Esophagus (tissue), 2 donors: ENCODE data around the gene EEF1AKMT4. TPM values are rescaled to one million over a fixed set of nuclear protein-coding genes. Genes with fewer than 3 reads are reported as not detected.
A peak's percentile ranks its signal among the peaks of the same experiment; 100 is the strongest.
"Not testable (repeated sequence)": the region's sequence is repeated elsewhere in the genome, so short reads cannot be mapped to it uniquely, and the experiment has no call there.

ENCODE experiments used
- H3K27ac ChIP-seq, 2 donors: one replicate each; pipeline ENCODE4 v1.5.1; 2013; ENCODE audit warnings: low read depth in 2 of 2, mild to moderate bottlenecking in 2 of 2, inconsistent platforms in 1 of 2, low read length in 1 of 2, moderate library complexity in 1 of 2
- H3K27me3 ChIP-seq, 2 donors: one replicate each; pipeline ENCODE4 v1.6.1; 2013; ENCODE audit warnings: low read length in 2 of 2, control low read depth in 1 of 2, mild to moderate bottlenecking in 1 of 2; ENCODE audit not compliant: insufficient read depth in 2 of 2, control insufficient read depth in 1 of 2
- H3K36me3 ChIP-seq, 2 donors: one replicate each; pipeline ENCODE4 v1.6.1; 2013; ENCODE audit warnings: low read length in 1 of 2; ENCODE audit not compliant: control insufficient read depth in 2 of 2, insufficient read depth in 2 of 2
- H3K4me1 ChIP-seq, 2 donors: one replicate each; pipeline ENCODE4 v1.6.1; 2013; ENCODE audit warnings: low read length in 1 of 2; ENCODE audit not compliant: control insufficient read depth in 2 of 2, insufficient read depth in 2 of 2
- H3K4me3 ChIP-seq, 2 donors: one replicate each; pipeline ENCODE4 v1.5.1; 2013; ENCODE audit warnings: low read length in 2 of 2, mild to moderate bottlenecking in 2 of 2, low read depth in 1 of 2, moderate library complexity in 1 of 2
- H3K9me3 ChIP-seq, 2 donors: one replicate each; pipeline ENCODE4 v1.6.1; 2013; ENCODE audit warnings: mild to moderate bottlenecking in 2 of 2, low read depth in 1 of 2, low read length in 1 of 2, moderate library complexity in 1 of 2; ENCODE audit not compliant: control insufficient read depth in 2 of 2, insufficient read depth in 1 of 2
- WGBS, 2 donors: extraction: QIAGEN DNeasy Blood & Tissue Kit; methylation state at CpG; one replicate each; pipeline ENCODE4 v1.1.7; 2013; 5-methylcytosine and 5-hydroxymethylcytosine counted together
- polyA plus RNA-seq, 2 donors: library from polyadenylated mRNA; stranded (reverse); fragments of 200-250 nt; gene quantifications; one replicate each; pipeline ENCODE4 v1.2.3, GENCODE V29; 2013
- donor health status: healthy with polysubstance abuse.
- donor health status: Bipolar disorder and iron deficiency.

EEF1AKMT4 gene
- polyA plus RNA-seq, 2 donors: 3.5 to 8.6 TPM

- H3K27ac ChIP-seq: no peak overlapping the region
- H3K27me3 ChIP-seq: peaks cover 0 to 13% of the 10 kb centered on the region in 2 donors
- no peak overlapping the region for H3K4me3 ChIP-seq
- no peaks in the 10 kb centered on the region for H3K36me3 ChIP-seq
- peaks cover 17 to 21% of the 10 kb centered on the region in 2 donors for H3K4me1 ChIP-seq
- 91% methylated on average over 5 of the region's 5 CpGs for WGBS, 2 donors
- H3K9me3 ChIP-seq: no peaks in the 10 kb centered on the region
These were observed 9.5 kb downstream of the EEF1AKMT4 start for GRCh38 chr3:184258926-184259325.

GRCh38 chr3:184259396-184259877 lies 10.0 kb downstream of the EEF1AKMT4 start:
- Histone ChIP-seq H3K4me3 (peak overlapping the region in 1 of 2 donors; percentile 30), H3K9me3 (no peaks in the 10 kb centered on the region), H3K36me3 (no peaks in the 10 kb centered on the region), H3K27ac (no peak overlapping the region), H3K4me1 (peaks cover 17 to 21% of the 10 kb centered on the region in 2 donors), H3K27me3 (peaks cover 0 to 13% of the 10 kb centered on the region in 2 donors)
- WGBS, 2 donors: 22 to 24% methylated on average over 14 to 28 of the region's 28 CpGs

DNA sequence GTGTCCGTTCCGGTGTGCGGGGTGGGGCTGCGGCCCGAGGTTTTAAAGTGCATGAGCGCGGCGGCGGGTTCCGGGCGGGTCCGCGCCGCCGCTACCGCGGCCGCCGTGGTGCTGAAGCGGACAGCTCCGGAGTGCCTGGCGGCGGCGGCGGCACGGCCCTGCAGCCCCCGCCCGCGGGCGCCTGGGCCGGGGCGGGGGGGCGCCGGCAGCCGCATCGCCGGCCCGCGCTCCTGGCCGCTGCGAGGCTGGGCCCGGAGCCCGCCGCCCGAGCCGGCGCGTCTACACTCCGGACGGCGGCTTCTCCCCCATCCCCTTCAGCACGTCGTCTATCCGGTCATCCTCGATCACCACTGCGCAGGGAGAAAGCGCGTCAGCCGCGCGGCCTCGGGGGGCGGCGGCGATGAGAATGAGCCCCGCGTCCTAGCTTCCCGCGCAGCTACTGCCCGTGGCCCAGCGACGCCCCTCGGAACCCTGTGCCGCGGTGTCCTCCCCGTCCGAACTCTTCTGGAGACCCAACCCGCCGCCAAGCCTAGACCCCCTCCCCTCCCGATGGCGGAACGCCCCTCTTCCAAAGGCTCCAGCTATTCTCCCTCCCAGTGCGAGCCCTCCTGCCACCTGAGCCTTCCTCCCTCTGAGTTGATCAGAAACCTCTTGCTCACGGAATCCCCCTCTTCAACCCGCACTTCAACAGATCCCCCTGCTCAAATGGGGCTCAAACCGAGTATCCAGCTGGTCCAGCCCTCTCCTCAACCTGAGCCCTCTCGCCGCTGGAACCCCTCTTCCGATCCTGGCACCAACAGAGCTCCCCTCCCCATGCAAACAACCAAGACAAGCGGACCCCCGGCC lies 10.6 kb downstream of the EEF1AKMT4 start:
- Histone ChIP-seq H3K4me3 (peak overlapping the region in 1 of 2 donors; percentile 30), H3K27me3 (peaks cover 0 to 13% of the 10 kb centered on the region in 2 donors)
- WGBS, 2 donors: 1 to 2% methylated on average over 29 to 91 of the region's 91 CpGs

GRCh38 chr3:184260724-184261269 lies 11.3 kb downstream of the EEF1AKMT4 start:
- Histone ChIP-seq H3K27ac (no peak overlapping the region), H3K9me3 (no peaks in the 10 kb centered on the region), H3K27me3 (peaks cover 0 to 13% of the 10 kb centered on the region in 2 donors), H3K4me1 (peaks cover 17 to 21% of the 10 kb centered on the region in 2 donors), H3K36me3 (no peaks in the 10 kb centered on the region), H3K4me3 (peak overlapping the region; percentile 22 to 57)
- WGBS, 2 donors: 1 to 2% methylated on average over 44 to 49 of the region's 49 CpGs

More for the DNA sequence above, 10.6 kb downstream of the EEF1AKMT4 start:
- Histone ChIP-seq H3K36me3 (no peaks in the 10 kb centered on the region), H3K4me1 (peaks cover 17 to 21% of the 10 kb centered on the region in 2 donors), H3K9me3 (no peaks in the 10 kb centered on the region), H3K27ac (no peak overlapping the region)

DNA sequence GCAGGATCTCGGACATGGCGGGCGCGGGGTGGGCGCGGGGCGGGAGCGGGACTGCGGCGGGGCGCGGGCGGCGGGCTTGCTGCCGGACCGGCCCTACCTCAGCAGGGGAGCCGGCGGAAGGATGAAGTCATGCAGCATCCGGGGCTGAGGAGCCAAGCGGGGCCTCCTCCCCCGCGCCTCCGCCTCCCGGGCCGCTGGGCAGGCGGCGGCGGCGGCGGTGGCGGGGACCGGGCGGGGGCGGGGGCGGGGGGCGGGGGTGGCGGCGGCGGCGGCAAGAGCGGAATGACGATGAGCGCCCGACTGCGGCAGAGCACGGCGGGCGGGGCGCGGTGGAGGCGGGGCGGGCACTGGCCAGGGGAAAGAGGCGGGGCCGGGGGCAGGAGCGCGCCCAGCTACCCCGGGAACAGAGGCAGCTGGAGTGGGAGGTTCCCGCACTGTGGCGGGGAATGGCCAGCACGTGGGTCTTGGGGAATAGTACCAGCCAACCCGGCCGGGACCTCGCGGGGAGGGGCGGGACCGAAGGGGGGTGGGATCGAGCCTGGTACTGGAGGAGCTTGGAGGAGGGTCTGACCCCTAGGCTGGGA lies 11.9 kb downstream of the EEF1AKMT4 start, which contains the start of gene CAMK2N2:
TSS of gene CAMK2N2 (minus strand) at position 284 of the 584 bp plus-strand sequence. CDS start at position 16, 268 bp downstream.
- H3K27ac ChIP-seq: no peak within 1 kb of the TSS
- no peaks in the 10 kb centered on the region for H3K9me3 ChIP-seq
- H3K27me3 ChIP-seq: peaks cover 0 to 13% of the 10 kb centered on the region in 2 donors
- 0 to 1% methylated on average over 23 to 67 of the region's 67 CpGs for WGBS, 2 donors
- no peaks in the 10 kb centered on the region for H3K36me3 ChIP-seq
- peaks cover 17 to 21% of the 10 kb centered on the region in 2 donors for H3K4me1 ChIP-seq
- H3K4me3 ChIP-seq: peak within 1 kb of the TSS; percentile 24 to 57

DNA sequence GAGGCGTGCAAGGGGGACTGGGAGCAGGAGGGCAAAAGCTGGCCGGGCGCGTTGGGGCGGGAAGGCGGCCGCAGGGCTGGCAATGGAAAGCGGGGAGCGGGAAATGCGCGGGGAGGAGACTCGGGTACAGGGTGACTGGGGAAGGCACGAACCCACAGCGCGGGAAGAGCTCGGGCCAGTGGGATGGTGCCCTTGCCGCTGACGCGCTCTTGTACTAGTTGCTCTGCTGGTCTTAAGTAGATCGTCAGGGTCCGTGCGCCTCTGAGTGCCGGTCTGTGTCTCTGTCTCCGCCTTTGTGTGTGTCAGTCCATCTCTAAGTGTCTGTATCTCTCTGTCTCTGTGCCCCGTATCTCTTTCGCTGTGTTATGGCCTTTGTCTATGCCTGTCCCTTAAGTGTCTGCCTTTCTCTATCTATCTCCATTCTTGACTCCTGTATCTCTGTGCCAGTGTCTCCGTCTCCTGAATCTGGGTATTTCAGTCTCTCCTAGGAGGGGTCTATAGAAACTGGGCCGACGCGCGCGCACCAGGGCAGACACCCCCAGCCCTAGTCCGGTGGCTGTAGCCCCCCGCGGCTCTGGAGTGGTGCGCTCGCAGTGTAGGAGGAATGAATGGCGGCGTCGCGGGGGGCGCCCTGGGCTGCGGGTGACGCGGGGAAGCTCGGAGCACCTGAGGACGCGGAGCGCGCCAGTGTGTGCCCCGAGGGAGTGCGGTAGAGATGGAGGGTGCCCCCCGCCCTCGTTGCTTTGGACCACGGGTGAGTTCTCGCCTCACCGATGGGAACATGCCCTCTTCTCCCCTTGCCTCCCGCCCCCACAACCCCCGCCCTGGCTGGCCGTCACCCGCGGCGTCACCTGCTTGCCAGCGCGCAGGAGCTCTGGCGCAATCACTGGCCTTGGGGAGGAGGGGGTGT lies 12.6 kb downstream of the EEF1AKMT4 start:
- Histone ChIP-seq H3K4me3 (peak overlapping the region; percentile 24 to 57), H3K27me3 (peaks cover 0 to 13% of the 10 kb centered on the region in 2 donors)

GRCh38 chr3:184262764-184263179 lies 13.3 kb downstream of the EEF1AKMT4 start:
- H3K9me3 ChIP-seq: no peaks in the 10 kb centered on the region
- H3K27me3 ChIP-seq: peaks cover 0 to 13% of the 10 kb centered on the region in 2 donors
- 16 to 18% methylated on average over 15 of the region's 15 CpGs for WGBS, 2 donors
- no peak overlapping the region for H3K27ac ChIP-seq
- H3K4me1 ChIP-seq: peaks cover 17 to 21% of the 10 kb centered on the region in 2 donors
- H3K4me3 ChIP-seq: no peak overlapping the region
- no peaks in the 10 kb centered on the region for H3K36me3 ChIP-seq

More for the DNA sequence above, 12.6 kb downstream of the EEF1AKMT4 start:
- no peaks in the 10 kb centered on the region for H3K9me3 ChIP-seq
- 1 to 2% methylated on average over 53 to 66 of the region's 66 CpGs for WGBS, 2 donors
- H3K4me1 ChIP-seq: peaks cover 17 to 21% of the 10 kb centered on the region in 2 donors
- H3K36me3 ChIP-seq: no peaks in the 10 kb centered on the region
- H3K27ac ChIP-seq: no peak overlapping the region

DNA sequence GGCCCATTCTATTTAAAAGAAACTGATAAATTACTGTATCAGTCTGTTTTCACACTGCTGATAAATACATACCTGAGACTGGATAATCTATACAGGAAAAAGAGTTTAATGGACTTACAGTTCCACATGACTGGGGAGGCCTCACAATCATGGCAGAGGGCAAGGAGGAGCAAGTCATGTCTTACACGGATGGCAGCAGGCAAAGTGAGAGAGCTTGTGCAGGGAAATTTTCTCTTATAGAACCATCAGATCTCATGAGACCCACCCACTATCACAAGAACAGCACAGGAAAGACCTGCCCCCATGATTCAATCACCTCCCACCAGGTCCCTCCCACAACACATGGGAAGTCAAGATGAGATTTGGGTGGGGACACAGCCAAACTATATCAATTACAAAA lies 17.8 kb downstream of the EEF1AKMT4 start:
- not testable (repeated sequence) for H3K36me3 ChIP-seq, H3K27ac ChIP-seq, H3K4me3 ChIP-seq, H3K27me3 ChIP-seq, H3K9me3 ChIP-seq, H3K4me1 ChIP-seq
- 87 to 90% methylated on average over 1 of the region's 1 CpG for WGBS, 2 donors
